ENCODE data around the gene ADCY9.
"Not testable (repeated sequence)": the region's sequence is repeated elsewhere in the genome, so short reads cannot be mapped to it uniquely, and the experiment has no call there.

The ADCY9 gene

GRCh38 chr16:3977376-3977775 is 138.9 kb downstream of the ADCY9 start:
- DNase-seq (ENCODE audit: low read depth in 2 of 2): no peak

- no peak for DNase-seq (ENCODE audit: low read depth in 2 of 2)
Observed at GRCh38 chr16:3974751-3975150, 141.5 kb downstream of the ADCY9 start.

GRCh38 chr16:3971706-3972105 is 144.5 kb downstream of the ADCY9 start:
- DNase-seq (ENCODE audit: low read depth in 2 of 2): no peak

- DNase-seq (ENCODE audit: low read depth in 2 of 2): no peak
Observed at GRCh38 chr16:3971261-3971660, 145.0 kb downstream of the ADCY9 start.

- DNase-seq (ENCODE audit: low read depth in 2 of 2): no peak
Observed at GRCh38 chr16:3968551-3968950, 147.7 kb downstream of the ADCY9 start.

DNA sequence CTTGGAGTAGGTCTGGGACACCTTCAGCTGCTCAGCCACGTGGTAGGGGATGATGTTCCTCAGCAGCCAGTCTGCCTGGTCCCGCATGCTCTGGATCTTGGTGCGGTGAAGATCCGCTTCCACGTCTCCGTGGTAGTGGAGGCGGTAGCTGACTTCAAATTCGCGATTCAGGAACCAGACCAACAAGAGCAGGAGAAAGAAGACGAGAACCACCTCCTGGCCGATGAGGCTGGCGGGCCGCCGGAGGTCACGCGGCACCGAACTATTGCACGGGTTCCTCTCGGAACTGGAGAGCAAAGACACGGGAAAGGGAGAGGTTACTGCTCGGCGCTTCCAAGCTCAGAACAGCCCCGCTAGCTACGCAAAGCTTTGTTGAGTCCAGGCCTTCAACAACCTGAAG is 149.6 kb downstream of the ADCY9 start:
- DNase-seq (ENCODE audit: low read depth in 2 of 2): no peak

GRCh38 chr16:3965781-3966582 is 150.3 kb downstream of the ADCY9 start:
- no peak for DNase-seq (ENCODE audit: low read depth in 2 of 2)

- no peak for DNase-seq (ENCODE audit: low read depth in 2 of 2)
Observed at GRCh38 chr16:3965306-3965705, 150.9 kb downstream of the ADCY9 start.

DNA sequence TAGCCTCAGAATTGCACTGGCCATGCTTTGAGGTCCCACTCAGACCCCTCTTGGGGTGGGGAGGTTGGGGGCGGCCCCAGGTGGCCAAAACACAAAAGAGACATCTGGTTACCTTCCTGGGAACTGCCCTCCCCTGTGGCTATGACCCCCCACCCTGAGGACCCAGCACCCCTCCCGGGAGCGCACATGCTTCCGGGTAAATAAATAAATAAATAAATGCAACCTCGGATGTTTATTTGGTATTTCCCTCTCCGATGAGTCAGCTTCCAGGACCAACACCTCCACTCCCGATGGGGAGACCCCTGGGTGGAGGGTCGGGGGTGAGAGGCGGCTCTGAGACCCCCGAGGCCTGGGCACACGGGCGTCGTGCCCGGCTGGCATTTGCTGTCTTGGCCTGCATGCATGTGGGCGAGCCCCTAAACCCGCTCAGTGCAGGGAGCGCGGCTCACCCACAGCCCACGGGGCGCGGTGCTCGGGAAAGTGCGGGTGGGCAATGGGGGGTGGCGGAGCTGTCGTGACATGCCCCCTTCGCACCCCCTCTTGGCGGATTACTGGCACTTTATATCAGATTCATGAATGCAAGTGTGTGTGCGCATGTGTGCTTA is 151.5 kb downstream of the ADCY9 start:
- DNase-seq (ENCODE audit: low read depth in 2 of 2): no peak

GRCh38 chr16:3963886-3964685 is 152.2 kb downstream of the ADCY9 start:
- DNase-seq (ENCODE audit: low read depth in 2 of 2): no peak

GRCh38 chr16:3963203-3963602 is 153.0 kb downstream of the ADCY9 start:
- no peak for DNase-seq (ENCODE audit: low read depth in 2 of 2)

DNA sequence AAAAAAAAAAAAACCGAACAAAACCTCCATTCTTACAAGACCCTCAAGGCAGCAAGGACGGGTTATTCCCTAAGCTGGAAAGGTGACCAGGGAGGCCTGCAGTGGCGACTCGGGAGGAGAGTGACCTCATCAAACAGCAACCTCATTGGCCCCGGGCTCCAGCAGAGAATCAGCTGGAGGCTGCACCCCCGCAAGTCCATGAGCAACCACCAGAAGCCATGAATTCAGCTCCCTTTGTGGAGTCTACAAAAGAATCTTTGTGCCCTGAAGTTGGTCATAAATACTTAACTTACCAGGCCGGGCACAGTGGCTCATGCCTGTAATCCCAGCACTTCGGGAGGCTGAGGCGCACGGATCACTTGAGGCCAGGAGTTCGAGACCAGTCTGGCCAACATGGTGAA is 154.8 kb downstream of the ADCY9 start:
- DNase-seq (ENCODE audit: low read depth in 2 of 2): no peak

GRCh38 chr16:3959926-3960590 is 156.2 kb downstream of the ADCY9 start:
- not testable (repeated sequence) for DNase-seq (ENCODE audit: low read depth in 2 of 2)

GRCh38 chr16:3959148-3959547 is 157.1 kb downstream of the ADCY9 start:
- DNase-seq (ENCODE audit: low read depth in 2 of 2): no peak

- DNase-seq (ENCODE audit: low read depth in 2 of 2): no peak
Observed at GRCh38 chr16:3957344-3957980, 158.8 kb downstream of the ADCY9 start.

DNA sequence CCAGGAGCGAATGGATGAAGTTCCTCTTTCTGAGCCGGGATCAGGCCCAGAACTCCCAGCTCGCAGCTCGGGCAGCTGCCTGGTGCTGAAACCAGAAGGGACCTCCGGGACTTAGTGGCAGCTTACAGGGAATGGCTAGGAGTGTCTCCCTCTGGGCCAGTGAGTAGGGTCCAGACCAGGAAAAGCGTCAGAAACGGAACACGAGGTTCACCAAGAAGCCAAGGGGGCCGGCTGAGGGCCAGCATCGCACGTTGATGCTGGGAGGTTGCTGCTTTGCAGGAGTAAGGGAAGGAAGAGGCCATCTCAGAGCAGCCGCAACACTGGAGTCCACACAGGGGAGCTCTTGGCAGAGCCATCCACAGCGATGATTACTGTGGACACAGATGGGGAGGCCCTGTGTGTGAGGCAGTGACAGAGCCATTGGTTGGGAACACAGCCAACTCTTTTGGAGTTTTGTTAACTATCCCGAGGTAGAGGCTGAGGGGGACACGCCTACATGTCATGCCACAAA is 161.8 kb downstream of the ADCY9 start:
- DNase-seq (ENCODE audit: low read depth in 2 of 2): no peak

DNA sequence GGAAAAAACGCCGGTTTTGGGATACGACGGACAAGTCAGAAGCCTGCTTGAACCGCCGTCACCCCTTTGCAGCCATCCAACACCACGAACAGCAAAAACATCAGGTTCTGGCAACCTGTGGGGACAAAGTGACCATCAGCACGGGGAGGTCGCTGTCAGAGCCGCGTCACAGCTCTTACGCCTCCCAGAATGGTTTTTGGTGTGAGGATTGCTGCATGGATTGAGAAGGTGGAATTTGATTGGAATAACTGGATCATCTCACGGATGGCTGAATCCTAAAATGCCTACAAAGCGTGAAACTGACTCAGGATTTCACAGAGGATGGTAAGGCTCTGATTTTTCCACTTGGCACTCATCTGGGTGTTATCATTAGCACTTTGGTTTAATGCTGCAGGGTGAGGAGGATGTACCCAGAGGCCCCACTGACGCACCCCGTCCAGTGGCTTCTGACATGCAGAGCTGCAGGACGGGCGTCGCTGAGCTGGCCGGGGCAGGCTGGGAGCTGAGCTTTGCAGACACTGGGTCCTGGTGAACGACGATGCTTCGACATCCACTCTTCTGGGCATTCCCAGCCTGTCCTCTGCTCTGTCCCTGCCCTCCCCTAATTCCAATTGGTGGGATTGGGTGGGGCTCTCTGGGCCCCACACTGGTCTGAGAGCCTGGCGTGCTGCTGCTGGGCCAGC is 162.4 kb downstream of the ADCY9 start:
- no peak for DNase-seq (ENCODE audit: low read depth in 2 of 2)

GRCh38 chr16:3952737-3953131 is 163.5 kb downstream of the ADCY9 start:
- no peak for DNase-seq (ENCODE audit: low read depth in 2 of 2)

GRCh38 chr16:3951861-3952736 is 164.1 kb downstream of the ADCY9 start:
- no peak for DNase-seq (ENCODE audit: low read depth in 2 of 2)

- not testable (repeated sequence) for DNase-seq (ENCODE audit: low read depth in 2 of 2)
Observed at GRCh38 chr16:3951380-3951779, 164.9 kb downstream of the ADCY9 start.

All from stimulated activated CD4-positive, alpha-beta T cell treated with anti-CD3 and anti-CD28 coated beads, Interleukin-12 subunit alpha, Interleukin-12 subunit beta, amount 100 ng/mL, for 24 hours (primary cell).